ENCODE data around the gene ACVR1.
"Not testable (repeated sequence)": the region's sequence is repeated elsewhere in the genome, so short reads cannot be mapped to it uniquely, and the experiment has no call there.

Gene ACVR1

DNA sequence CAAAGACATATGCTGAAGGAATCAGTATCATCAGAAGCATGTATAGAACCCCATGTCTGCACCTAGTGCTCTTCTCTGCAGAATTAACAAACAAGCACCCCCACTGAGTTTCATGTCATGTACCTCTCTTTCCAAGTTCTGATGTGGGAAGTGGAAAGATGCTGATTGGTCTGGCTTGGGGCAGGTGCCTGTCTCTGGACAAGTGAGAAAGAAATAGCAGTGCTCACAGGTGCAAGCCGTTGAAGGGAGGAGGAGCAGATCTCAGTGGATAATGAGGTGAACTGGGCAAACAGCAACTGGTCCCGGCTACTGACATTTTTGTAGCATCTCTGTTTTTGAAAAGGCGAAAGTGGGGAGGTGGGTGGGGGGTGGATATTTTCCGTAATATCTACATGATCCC, 17.5 kb upstream of the ACVR1 start:
- ATAC-seq, result no peak

DNA sequence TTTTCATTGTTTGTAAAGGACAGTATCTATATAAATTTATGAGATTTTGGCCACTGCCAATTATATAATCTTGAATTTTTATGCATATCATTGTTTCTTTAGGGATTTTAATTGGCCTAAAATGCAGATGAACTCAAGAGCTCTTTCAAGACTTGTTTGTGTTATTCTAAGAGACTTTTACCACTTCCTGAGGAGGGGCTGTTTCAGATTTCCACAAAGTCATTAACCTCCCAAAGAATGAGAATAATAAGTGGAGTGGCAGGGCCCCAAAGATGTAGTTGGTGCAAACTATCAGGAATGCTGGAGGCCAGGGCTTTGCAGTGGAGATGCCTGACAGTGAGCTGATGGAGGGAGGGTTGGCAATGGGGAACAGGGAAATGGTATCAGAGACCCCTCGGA, 15.5 kb upstream of the ACVR1 start:
- no peak for ATAC-seq

DNA sequence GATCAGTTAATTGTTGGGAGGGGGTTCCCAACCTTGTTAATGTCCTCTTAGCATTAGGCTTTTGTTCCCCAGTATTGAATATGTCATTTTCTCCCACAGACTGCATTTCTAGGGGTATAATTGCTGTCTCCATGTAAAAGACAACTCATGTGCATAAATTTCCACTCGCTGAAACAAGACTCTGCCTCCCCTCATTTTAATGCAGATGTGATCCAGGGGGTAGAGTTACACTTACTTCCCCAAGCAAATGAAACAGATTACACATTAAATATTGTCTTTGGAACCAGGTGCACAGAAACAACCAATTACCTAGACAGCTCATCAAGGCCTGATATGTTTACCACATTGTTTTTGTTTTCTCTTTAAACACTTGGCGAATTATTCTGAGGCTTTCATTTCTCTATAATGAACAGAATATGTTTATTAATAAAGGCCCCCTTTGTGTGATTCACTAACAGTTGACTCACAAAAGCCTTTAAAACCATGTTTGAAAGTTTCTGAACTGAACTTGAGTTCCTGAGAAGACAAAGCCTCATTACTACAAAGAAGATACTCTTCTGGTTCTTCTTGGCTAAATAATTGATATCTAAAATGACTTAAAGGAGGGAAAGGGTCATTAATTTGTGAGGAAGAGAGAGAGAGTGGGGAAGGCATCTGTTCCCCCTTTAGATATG, 15.0 kb upstream of the ACVR1 start:
- ATAC-seq, result peak; percentile 50 to 58

DNA sequence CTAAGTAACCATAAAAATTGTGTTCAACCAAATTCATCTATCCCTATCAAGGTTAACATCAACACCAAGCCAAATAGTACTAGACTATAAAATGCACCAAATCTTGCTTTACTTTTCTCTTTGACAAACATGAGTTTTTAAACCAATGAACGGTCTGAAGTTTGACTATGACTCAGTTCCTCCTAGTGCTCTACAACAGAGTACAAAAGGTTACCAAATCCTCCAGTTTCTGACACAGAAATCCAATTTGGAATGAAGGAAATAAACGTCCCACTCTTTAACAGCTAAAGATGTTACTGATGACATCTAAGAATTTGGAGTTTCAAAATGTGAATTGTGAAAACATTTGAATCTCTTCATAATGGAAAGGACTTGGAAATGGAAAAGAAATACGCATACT, 11.8 kb upstream of the ACVR1 start:
- ATAC-seq, result no peak

DNA sequence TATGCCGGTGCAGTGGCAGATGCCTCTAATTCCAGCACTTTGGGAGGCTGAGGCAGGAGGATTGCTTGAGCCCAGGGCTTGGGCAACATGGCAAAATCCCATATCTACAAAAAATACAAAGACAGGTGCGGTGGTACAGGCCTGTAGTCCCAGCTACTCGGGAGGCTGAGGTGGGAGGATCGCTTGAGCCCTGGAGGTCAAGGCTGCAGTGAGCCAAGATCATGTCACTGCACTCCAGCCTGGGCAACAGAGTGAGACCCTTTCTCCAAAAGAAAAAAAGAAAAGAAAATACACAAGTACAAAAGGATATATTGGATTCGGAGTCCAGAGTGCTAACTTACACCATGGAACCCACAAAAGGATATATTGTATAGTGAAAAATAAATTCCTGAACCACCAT, 8.4 kb upstream of the ACVR1 start:
- not testable (repeated sequence) for ATAC-seq

DNA sequence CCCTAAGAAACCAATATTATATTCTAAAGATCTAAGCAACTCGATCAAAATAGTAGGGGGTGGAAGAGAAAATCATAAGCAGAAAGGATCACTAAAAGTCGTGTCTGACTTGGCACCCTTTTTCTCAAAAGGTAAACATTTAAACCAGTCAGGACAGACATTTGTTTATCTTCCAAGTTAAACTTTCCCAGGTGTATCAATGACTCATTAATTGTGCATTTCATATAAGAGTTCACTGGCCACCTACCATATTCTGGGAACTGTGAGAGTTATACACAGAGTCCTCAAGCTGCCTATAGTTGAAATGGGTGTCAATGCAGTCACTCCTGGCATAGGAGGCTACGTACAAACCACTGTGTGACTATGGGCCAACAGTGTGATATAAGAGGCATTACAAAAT, 4.8 kb upstream of the ACVR1 start:
- no peak for ATAC-seq

DNA sequence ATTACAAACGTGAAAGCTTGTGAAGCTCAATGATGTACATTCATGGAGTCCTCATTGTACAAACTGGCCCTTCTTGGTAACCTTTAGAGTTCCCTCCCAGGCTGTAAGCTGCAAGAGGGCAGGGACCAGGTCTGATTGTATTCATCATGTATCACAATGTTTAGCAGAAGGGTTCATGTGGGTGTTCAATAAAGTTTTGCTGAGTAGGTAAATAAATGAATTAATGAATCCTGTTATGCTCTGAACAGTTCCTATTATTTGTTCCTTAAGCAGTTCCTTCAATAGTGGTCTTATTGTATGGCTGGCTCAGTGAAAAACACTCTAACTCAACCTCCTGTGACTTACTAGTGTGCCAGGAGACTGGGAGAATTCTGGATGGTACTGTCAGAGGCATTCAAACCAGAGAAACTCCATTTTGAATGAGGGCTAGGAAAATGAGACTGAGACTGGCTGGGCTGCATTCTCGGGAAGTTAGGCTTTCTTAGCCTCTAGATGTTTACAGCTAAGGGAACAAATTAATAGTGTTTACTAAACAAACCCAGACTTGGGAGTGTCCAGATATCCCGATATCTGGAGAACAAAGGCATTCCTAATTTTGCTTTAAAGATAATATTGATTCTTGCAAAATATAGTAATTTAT, 1.8 kb upstream of the ACVR1 start:
- no peak for ATAC-seq

DNA sequence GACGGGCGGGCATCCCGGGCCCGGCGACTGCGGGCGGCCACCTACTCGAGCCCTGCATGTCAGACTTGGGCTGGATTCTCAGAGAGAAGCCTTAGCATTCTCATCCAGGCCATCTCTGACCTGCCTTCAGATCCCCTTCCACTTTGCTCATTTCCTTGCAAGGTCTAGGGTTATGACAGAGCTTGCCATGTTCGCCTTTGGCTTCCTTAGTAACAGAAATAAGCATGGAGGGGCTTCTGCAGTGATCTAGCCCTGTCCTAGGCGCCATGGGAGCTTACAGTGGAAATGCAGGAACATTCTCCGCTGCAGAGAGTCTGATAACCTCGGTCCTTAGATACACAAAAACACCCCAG, 632 bp upstream of the ACVR1 start:
- peak in 1 of 2 donors; percentile 1 for ATAC-seq

DNA sequence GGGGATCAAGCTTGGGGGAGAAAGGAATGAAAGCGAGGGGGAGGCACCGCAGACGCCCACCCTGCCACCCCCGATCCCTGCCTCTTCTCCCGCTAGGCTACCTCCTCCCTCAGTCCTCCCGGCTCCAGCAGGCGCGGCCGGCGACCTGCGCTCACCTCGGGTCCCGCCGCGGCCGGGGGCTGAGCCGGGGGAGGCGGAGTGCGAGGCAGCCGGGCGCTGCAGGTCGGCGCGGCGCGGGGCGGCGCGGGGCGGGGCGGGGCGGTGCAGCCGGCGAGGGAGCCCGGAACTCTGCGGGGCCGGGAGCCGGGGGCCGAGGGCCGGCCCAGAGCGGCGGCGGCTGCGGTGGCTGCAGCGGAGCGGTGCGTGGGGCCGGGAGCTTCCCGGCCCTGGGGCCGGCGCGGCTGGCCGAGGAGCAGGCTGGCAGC, 477 bp downstream of the ACVR1 start:
- peak; percentile 59 to 65 for ATAC-seq

DNA sequence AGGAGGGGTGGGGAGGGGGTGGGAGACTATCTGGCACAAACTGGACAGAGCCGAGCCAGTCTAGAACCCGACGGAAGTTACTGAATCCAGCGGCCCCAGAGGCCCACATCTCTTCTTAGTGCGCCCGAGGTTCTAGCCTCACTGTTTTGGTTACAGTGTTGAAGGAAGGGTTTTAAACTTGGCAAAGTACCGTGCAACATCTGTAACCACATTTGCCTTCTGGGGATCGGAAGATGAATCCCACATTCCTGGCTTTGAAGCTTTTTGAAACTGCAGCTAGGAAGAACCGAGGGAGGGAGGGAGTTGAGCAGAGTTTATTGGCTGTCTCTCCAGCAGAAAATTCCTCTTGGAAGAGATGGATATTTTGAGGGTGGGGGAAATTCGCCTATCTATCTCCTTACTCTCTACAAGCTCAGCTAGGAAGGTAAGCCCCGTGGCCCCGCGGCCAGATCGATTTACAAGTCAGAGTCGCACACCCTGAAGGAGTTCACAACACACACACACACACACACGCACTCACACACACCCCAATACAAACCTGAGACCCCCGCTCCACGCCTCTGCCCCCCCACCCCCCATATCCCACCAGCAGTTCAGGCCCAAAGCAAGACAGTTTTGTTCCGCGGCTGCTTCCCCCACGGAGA, 1.0 kb downstream of the ACVR1 start:
- ATAC-seq, result no peak

DNA sequence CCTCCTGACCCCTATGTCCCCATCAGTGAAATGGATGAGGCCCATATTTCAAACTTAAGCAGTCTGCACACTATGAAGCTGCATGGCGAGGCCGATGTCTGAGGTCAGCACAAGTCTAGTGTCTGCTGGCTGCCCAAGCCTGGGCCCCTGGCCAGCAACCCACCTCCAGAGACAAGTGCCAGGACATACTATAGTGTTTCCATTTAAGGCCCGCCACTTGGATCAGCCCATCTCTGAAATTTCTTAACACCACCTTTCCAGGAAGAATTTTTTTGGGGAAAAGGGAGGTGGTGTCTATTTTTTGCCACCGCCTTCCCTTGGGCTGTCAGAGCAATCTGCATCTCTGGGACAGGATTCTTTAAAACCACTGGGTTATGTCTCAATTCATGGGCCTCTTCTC, 1.8 kb downstream of the ACVR1 start:
- ATAC-seq, result no peak

DNA sequence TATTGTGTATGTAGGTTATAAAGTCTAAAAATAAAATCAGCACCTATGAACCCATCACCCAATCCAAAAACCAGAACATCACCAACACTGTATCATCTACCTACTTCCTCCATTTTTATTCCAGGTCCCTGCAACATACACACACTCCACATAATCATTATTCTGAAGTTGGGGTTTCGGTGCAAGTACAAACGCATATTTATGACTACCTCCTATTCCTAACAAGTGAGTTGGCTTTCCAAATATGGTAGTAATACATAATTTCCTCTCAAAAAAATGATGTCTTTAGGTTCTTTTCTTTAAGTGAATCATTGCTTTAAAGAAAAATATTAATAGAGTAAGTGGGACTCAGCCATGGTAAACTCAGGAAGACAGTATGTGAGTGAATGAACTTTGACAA, 3.3 kb downstream of the ACVR1 start:
- ATAC-seq, result no peak

DNA sequence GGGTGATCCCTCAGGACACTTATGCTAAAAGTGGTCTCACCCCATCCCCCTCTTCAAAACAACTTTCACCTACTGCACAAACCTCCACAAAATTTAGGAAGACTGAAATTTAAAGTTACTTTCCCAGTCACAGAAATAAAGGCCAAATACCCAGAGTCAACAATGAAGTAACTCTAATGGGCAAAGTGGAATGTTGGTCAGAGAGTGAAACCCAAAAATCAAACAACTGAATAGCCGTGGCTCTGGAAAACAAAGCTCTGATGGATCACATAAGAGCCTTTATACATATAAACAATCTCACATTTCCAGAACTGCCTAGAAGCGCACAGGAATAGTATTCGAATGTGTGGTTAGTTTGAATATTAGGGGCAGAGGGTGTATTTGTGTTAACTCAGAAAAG, 4.7 kb downstream of the ACVR1 start:
- ATAC-seq, result no peak

DNA sequence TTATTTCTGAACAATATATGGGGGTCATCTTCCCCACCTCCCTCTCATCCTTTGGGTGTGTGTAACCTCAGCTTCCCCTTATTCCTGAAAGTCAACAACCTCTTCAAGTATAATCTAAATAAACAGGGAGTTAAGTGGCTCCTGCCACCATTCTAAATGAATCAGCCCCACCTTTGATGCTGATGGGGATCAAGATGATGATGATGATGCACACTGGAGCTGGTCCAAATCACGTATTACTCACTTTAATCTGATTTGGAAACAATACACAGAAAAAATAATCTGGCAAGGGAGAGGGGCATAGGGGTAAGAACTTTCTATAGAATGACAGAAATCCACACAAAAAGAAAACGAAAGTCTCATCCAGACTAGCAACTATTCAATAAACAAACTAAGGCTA, 7.1 kb downstream of the ACVR1 start:
- no peak for ATAC-seq

DNA sequence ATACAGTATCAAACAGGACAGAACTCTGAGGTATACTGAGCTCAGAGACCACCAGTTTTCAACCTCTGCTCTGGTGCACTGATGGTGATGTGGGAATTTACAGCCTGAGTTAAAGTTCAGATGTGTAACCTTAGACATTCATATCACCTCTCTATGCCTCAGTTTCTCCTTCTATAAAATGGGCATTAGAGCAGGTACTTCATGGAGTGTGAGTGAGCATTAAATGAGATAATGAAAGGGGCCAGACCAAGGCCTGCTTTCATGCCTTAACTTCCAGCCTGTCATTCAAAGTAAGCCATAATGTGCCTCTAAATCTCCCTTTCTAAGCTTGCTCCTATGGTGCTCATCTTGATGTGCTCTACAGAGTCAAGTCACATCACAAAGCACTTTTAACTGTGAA, 8.4 kb downstream of the ACVR1 start:
- ATAC-seq, result no peak

DNA sequence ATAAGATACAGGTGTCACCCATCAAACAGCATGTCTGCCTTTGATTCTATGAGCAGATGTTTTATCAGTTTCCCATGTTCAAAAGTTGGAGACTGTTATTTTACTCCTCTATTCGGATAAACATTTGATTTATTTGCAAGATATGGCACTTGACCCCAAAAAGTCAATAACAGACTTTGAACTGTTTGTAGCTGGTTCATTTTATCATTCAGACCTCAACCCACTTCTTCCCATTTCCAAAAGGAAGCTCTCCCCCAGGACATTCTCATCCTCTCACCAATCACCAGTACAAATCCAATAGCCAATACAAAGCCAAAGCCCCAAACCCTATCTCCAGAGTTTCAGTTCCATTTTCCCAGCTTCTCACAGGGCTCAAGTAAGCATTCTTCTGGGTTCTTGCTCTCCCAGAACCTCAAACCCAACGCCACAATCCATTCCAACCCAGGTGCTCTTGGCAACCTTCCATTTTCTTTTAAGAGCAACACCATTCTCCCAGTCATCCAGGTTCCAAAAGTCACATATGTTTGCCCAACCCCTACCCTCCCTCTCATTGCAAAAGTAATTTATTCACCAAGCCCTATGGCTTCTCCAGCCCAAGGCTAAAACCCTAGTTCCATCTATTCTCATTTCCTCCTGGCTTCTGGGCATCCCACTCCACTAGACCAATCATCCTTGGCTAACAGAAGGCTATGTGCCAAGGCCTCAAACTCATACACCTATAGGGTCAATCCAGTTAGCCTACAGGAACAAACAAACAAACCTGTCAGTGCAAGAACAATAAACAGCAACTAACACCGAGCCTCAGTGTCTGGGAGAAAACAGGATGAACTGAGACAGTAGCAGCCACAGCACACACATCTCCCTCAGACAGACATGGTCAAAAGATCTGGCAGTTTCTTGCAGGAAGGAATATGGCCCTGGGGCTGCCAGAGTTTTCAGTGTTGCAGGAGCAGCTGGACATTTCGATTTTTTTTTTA, 9.2 kb downstream of the ACVR1 start:
- ATAC-seq, result no peak

DNA sequence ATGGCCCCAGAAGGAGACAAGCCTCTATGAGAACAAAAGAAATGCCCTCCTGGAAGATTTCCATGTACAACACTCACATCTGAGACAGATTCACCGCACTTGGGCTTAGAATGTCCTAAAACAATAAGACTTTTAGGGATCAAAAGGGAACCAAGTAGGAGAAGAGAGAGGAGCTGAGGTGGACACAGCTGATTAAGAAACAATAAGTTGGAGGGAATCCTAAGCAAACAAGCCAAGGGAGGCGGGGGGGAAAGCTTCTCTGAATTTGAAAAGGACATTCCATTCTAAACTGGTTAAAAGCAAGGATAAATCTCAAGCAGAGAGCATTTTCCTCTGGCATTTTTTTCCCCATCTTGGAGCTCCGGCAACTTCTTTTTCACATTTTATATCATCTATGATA, 9.9 kb downstream of the ACVR1 start:
- no peak for ATAC-seq

DNA sequence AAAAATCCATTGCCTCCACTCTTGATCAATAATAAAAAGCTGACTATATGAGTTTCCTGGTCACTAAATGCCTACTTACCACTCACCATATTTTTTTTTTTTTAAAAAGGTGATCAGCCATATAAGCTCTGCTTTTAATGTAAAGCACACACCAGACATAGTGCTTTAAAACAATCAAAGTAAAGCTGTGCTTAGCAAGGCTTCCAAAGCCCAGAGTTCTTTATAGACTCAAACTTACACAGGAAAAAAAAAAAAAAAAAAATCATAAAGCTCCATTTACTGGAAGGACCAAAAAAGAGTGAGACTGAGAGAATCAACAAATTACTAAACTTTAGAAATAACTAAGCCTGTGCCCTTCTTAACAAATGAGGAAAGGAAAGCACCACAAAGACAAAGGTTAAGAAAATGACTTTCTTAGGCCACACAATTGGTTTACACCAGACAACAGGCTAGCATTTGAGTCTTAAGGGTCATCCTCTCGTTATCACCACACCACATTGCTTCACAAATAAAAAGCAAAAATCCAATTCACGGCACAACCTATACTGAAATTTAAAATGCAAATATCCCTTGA, 11.2 kb downstream of the ACVR1 start:
- peak in 1 of 2 donors; percentile 66 for ATAC-seq

DNA sequence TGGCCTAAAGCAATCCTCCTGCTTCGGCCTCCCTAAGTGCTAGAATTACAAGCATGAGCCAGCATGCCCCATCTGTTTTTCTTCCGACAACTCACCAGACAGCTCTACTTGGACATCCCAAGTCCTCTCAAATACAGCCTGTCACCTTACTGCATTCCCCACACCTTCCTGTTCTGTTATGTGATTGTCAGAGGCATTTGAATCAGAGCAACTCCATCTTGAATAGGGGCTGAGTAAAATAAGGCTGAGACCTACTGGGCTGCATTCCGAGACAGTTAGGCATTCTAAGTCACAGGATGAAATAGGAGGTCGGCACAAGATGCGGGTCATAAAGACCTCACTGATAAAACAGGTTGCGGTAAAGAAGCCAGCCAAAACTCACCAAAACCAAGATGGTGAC, 17.3 kb downstream of the ACVR1 start:
- no peak for ATAC-seq

DNA sequence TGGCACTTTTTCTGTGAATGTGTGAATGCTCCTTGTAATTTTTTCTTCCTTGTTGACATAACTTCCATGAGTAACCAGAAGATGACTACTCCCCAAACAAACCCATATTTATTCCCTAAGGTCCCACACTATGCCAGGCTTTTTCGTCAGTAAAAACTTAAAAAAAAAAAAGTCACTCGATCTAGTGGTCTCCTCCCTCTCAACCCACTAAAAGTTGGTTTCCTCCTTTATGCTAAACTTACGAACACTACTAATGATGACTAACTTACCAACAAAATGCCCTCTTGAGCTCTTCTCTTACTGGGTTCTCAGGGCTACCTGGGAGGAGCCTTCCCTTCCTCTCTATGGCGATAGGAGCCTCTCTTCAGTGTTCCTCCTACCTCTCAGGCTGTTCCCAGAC, 18.2 kb downstream of the ACVR1 start:
- ATAC-seq, result peak in 1 of 2 donors; percentile 28

DNA sequence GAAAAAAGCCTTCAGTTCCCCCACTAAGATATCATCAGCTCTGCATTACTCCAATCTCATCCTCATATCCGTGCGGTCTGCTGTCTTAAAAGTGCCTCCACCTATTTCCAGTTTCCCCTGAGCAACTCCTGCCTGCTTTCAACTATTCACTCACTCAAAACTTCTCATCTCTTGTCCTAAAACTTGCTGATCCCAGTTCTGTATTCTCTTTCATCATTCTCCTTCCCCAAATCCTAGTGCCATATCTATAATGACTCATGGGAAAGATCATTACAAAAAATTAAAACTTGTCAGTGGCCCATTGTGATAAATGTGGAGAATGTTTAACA, 20.0 kb downstream of the ACVR1 start:
- ATAC-seq, result no peak

DNA sequence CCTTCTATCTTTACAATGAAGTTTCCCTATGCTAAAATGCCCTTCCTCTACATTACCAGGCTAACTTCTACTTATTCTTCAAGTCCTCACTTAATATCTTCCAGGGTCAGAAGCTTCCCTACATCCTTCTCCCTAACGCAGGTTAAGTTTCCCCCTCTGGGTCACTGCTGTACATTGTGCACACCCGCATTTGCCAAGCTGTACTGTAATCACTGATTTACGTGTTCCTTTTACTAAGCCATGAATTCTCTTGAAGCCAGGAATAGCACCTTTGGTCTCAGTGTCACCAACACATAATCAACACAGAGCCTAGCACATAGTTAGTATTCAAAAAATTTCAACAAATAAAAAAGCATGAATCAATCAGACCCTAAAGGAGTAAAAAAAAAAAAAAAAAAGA, 22.3 kb downstream of the ACVR1 start:
- ATAC-seq, result no peak

DNA sequence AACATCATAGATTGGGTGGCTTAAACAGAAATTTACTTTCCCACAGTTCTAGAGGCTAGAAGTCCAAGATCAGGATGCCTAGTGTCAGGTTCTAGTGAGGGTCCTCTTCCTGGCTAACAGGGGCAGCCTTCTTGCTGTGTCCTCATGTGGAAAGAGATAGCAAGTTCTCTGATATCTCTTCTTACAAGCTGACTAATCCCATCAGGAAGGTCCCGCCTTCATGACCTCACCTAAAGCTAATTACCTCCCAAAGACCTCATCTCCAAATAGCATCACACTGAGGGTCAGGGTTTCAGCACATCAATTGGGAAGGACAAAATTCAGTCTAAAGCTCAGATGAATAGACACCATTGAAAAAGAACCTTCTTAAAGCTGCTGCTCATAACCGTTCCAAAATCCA, 22.9 kb downstream of the ACVR1 start:
- no peak for ATAC-seq

Measured in activated CD4-positive, CD25-positive, alpha-beta regulatory T cell treated with anti-CD3 and anti-CD28 coated beads, Interleukin-2, amount 50 U/mL, for 24 hours (primary cell).